SK-N-SH (cell line): ENCODE results near the gene ELFN2. TPM values are rescaled to one million over a fixed set of nuclear protein-coding genes. Genes with fewer than 3 reads are reported as not detected.

Experiments used
- CTCF ChIA-PET: fragments of 300-600, 350-600 bp; formaldehyde crosslinking; extraction: SDS; loops from one replicate; lab custom pipeline; 2021; lab: Yijun Ruan, JAX
- POLR2A ChIA-PET: fragments of 350-600 bp; sonication (Branson Sonifier 250); formaldehyde crosslinking; extraction: SDS; loops from one replicate; lab custom pipeline; 2020; ENCODE audit warnings: antibody characterized with exemption, inconsistent platforms; lab: Yijun Ruan, JAX
- DNase-seq: peaks from one replicate; pipeline ENCODE4 v3.0.0; 2012
- H2AFZ ChIP-seq: fragments of 200-600 bp; sonication (generic); 2 replicates; pipeline ENCODE4 v1.8.1; 2016; ENCODE audit warnings: antibody characterized with exemption, mild to moderate bottlenecking, low read depth
- H3F3A ChIP-seq: fragments of 200-600 bp; sonication (generic); replicated peaks from 2 replicates; pipeline ENCODE3; 2016; ENCODE audit warnings: antibody characterized with exemption, mild to moderate bottlenecking; ENCODE audit not compliant: insufficient read depth
- H3K27ac ChIP-seq, 2 experiments: fragments of 200-500 bp in 1 of 2; fragments of 200-600 bp in 1 of 2; sonication (Bioruptor generic) in 1 of 2; sonication (generic), shearing (Covaris generic) in 1 of 2; 2 replicates each; pipeline versions ENCODE4 v1.5.1 to v1.6.1; 2014 to 2016; ENCODE audit warnings: low read depth in 2 of 2, inconsistent platforms in 1 of 2, low read length in 1 of 2, mild to moderate bottlenecking in 1 of 2, mixed read lengths in 1 of 2
- H3K27me3 ChIP-seq: fragments of 200-600 bp; sonication (generic), shearing (Covaris generic); 2 replicates; pipeline ENCODE4 v1.6.1; 2016; ENCODE audit warnings: mixed run types; ENCODE audit not compliant: insufficient read depth
- H3K36me3 ChIP-seq, 2 experiments: fragments of 200-500 bp in 1 of 2; fragments of 200-600 bp in 1 of 2; sonication (Bioruptor generic) in 1 of 2; sonication (generic) in 1 of 2; replicated peaks in 1 of 2; 2 replicates each; pipeline versions ENCODE3 to v1.5.1; 2014 to 2016; ENCODE audit warnings: low read length in 1 of 2, mild to moderate bottlenecking in 1 of 2; ENCODE audit not compliant: insufficient read depth in 2 of 2, control insufficient read depth in 1 of 2
- H3K4me1 ChIP-seq, 2 experiments: fragments of 200-500 bp in 1 of 2; fragments of 200-600 bp in 1 of 2; sonication (Bioruptor generic) in 1 of 2; sonication (generic), shearing (Covaris generic) in 1 of 2; 2 replicates each; pipeline versions ENCODE4 v1.5.1 to v1.6.1; 2014 to 2016; ENCODE audit warnings: low read depth in 1 of 2, low read length in 1 of 2, mixed run types in 1 of 2; ENCODE audit not compliant: insufficient read depth in 2 of 2, control insufficient read depth in 1 of 2
- H3K4me2 ChIP-seq: fragments of 200-600 bp; sonication (generic), shearing (Covaris generic); 2 replicates; pipeline ENCODE4 v1.6.1; 2017; ENCODE audit warnings: mixed run types
- H3K4me3 ChIP-seq, 2 experiments: fragments of 200-500 bp in 1 of 2; fragments of 200-600 bp in 1 of 2; sonication (Bioruptor generic) in 1 of 2; sonication (generic), shearing (Covaris generic) in 1 of 2; 2 replicates each; pipeline versions ENCODE4 v1.5.1 to v1.8.1; 2014 to 2016; ENCODE audit warnings: low read depth in 2 of 2, inconsistent platforms in 1 of 2, low read length in 1 of 2, mild to moderate bottlenecking in 1 of 2, mixed read lengths in 1 of 2, moderate library complexity in 1 of 2
- H3K79me2 ChIP-seq: fragments of 200-600 bp; sonication (generic); 2 replicates; pipeline ENCODE4 v1.8.1; 2017; ENCODE audit warnings: mild to moderate bottlenecking; ENCODE audit not compliant: insufficient read depth
- H3K9ac ChIP-seq: fragments of 200-600 bp; sonication (generic); 2 replicates; pipeline ENCODE4 v1.6.1; 2017; ENCODE audit warnings: mixed run types
- H3K9me2 ChIP-seq: fragments of 200-600 bp; sonication (generic); 2 replicates; pipeline ENCODE4 v1.6.1; 2017; ENCODE audit warnings: mixed run types
- H3K9me3 ChIP-seq: fragments of 200-600 bp; sonication (generic); 2 replicates; pipeline ENCODE4 v1.6.1; 2017; ENCODE audit warnings: mixed run types, mild to moderate bottlenecking, moderate library complexity
- H4K20me1 ChIP-seq: fragments of 200-600 bp; sonication (generic); 2 replicates; pipeline ENCODE4 v1.6.1; 2017; ENCODE audit warnings: mild to moderate bottlenecking, mixed run types; ENCODE audit not compliant: insufficient read depth
- CTCF ChIP-seq: fragments of 200-600 bp; sonication (generic); IDR thresholded peaks from 2 replicates; pipeline ENCODE4 v1.6.1; 2017; ENCODE audit warnings: antibody characterized with exemption, mild to moderate bottlenecking, moderate library complexity
- EP300 ChIP-seq, 2 experiments: IDR thresholded peaks; 2 replicates each; pipeline versions ENCODE4 v1.4.0 to v1.6.1; 2012; ENCODE audit warnings: borderline replicate concordance in 1 of 2, low read depth in 1 of 2, low read length in 1 of 2
- EZH2phosphoT487 ChIP-seq: fragments of 200-600 bp; sonication (generic); IDR thresholded peaks from 2 replicates; pipeline ENCODE4 v1.6.1; 2017; ENCODE audit warnings: low read depth, mixed run types, mild to moderate bottlenecking, antibody characterized with exemption, moderate library complexity, borderline replicate concordance
- IRF3 ChIP-seq: fragments of 150-350 bp; IDR thresholded peaks from 2 replicates; pipeline ENCODE4 v1.6.1; 2016; ENCODE audit warnings: mild to moderate bottlenecking, low read depth, low read length
- MAX ChIP-seq: IDR thresholded peaks from 2 replicates; pipeline ENCODE4 v1.4.0; 2012; ENCODE audit warnings: low read depth
- MEF2A ChIP-seq: IDR thresholded peaks from 2 replicates; pipeline ENCODE4 v1.4.0; 2012; ENCODE audit warnings: low read depth, borderline replicate concordance
- MXI1 ChIP-seq: IDR thresholded peaks from 2 replicates; pipeline ENCODE4 v1.6.1; 2012; ENCODE audit warnings: mild to moderate bottlenecking, low read depth, low read length, improper control_type of control experiment
- NFIC ChIP-seq: IDR thresholded peaks from 2 replicates; pipeline ENCODE4 v1.4.0; 2012; ENCODE audit warnings: borderline replicate concordance
- RCOR1 ChIP-seq: fragments of 150-350 bp; IDR thresholded peaks from 2 replicates; pipeline ENCODE4 v1.6.1; 2017; ENCODE audit warnings: antibody characterized with exemption, low read length
- RXRA ChIP-seq: IDR thresholded peaks from 2 replicates; pipeline ENCODE4 v1.4.0; 2012; ENCODE audit warnings: low read depth, mild to moderate bottlenecking, borderline replicate concordance
- USF1 ChIP-seq: IDR thresholded peaks from 2 replicates; pipeline ENCODE4 v1.4.0; 2012; ENCODE audit warnings: low read depth, borderline replicate concordance
- WGBS: methylation state at CpG from one replicate; pipeline ENCODE4 v1.1.6; 2017; ENCODE audit warnings: low lambda C conversion rate; 5-methylcytosine and 5-hydroxymethylcytosine counted together
- polyA plus RNA-seq, 3 experiments: library from polyadenylated mRNA; depleted of rRNA; stranded (reverse); fragments of >200 nt; gene quantifications; 2 replicates each; pipeline ENCODE4 v1.2.3, GENCODE V29; 2012
- TF ChIP-seq, protein P1 (sequence below): IDR thresholded peaks from 2 replicates; pipeline ENCODE4; 2012
- TF ChIP-seq, protein P2 (sequence below): IDR thresholded peaks from 2 replicates; pipeline ENCODE4 v1.6.1; 2012; ENCODE audit warnings: mild to moderate bottlenecking, low read depth, low read length, moderate library complexity

The ELFN2 gene
- 2.4 and 2.8 TPM in 2 replicates for polyA plus RNA-seq (2012; rRNA removed)
- 1.0 and 1.4 TPM in 2 replicates for polyA plus RNA-seq (2012; cell fraction: cytosol; rRNA removed)
- polyA plus RNA-seq (2012; cell fraction: nucleus; rRNA removed) = 10.1 and 10.5 TPM in 2 replicates

DNA sequence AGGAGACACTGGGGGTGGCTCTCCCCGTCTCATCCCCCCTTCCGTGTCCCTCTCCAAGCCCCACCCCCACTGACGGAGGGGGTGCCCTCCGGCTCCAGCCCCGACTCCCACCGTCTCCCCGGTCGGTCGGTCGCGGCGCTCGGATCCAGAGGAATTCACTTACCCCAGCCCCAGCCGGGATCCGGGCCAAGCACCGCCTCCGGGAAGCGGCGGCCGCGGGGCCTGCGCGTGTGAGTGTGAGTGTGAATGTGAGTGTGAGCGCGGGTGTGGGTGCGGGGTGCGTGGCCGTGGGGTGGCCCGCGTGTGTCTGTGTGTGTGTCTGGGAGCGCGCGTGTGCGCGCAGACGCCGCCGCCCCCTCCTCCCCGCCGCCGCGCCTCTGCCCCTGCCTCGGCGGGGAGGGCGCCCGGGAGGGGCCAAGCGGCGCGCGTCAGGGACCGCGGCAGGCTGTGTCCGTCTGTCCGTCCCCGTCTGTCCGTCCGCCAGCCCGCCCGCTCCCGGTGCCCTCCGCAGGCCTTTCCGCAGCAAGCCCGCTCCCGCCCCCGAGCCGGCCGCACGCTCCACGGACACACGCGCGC is at the start of gene ELFN2:
ELFN2 (minus strand) TSS at position 345 of the 576 bp plus-strand sequence. CDS start 51,945 bp downstream, outside the sequence.
- H3K9ac ChIP-seq = peak within 1 kb of the TSS; percentile 46
- H2AFZ ChIP-seq = peak within 1 kb of the TSS; percentile 70; the same call in 1 of the 2 replicates

GRCh38 chr22:37476389-37477329 is 49.4 kb upstream of the ELFN2 start:
- POLR2A ChIA-PET = no interaction called here
- H3K4me1 ChIP-seq = no peaks in the 10 kb centered on the region; a peak in 1 of 4 replicates
- no peak for TF ChIP-seq IRF3
- no peak for TF ChIP-seq MEF2A
- TF ChIP-seq RCOR1 = no peak
- TF ChIP-seq CTCF = no peak
- no peak for TF ChIP-seq EP300 (IDR thresholded peaks at IDR 0.05; ENCODE audit: borderline replicate concordance in 1 of 2, low read depth in 1 of 2, low read length in 1 of 2)
- TF ChIP-seq MXI1 = no peak
- TF ChIP-seq, protein P1, sequence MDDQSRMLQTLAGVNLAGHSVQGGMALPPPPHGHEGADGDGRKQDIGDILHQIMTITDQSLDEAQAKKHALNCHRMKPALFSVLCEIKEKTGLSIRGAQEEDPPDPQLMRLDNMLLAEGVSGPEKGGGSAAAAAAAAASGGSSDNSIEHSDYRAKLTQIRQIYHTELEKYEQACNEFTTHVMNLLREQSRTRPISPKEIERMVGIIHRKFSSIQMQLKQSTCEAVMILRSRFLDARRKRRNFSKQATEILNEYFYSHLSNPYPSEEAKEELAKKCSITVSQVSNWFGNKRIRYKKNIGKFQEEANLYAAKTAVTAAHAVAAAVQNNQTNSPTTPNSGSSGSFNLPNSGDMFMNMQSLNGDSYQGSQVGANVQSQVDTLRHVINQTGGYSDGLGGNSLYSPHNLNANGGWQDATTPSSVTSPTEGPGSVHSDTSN = no peak
- no peak for TF ChIP-seq MAX
- TF ChIP-seq, protein P2, sequence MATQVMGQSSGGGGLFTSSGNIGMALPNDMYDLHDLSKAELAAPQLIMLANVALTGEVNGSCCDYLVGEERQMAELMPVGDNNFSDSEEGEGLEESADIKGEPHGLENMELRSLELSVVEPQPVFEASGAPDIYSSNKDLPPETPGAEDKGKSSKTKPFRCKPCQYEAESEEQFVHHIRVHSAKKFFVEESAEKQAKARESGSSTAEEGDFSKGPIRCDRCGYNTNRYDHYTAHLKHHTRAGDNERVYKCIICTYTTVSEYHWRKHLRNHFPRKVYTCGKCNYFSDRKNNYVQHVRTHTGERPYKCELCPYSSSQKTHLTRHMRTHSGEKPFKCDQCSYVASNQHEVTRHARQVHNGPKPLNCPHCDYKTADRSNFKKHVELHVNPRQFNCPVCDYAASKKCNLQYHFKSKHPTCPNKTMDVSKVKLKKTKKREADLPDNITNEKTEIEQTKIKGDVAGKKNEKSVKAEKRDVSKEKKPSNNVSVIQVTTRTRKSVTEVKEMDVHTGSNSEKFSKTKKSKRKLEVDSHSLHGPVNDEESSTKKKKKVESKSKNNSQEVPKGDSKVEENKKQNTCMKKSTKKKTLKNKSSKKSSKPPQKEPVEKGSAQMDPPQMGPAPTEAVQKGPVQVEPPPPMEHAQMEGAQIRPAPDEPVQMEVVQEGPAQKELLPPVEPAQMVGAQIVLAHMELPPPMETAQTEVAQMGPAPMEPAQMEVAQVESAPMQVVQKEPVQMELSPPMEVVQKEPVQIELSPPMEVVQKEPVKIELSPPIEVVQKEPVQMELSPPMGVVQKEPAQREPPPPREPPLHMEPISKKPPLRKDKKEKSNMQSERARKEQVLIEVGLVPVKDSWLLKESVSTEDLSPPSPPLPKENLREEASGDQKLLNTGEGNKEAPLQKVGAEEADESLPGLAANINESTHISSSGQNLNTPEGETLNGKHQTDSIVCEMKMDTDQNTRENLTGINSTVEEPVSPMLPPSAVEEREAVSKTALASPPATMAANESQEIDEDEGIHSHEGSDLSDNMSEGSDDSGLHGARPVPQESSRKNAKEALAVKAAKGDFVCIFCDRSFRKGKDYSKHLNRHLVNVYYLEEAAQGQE = no peak

More for the DNA sequence above, at the start of gene ELFN2:
- peak; percentile 81 for DNase-seq
- peak within 1 kb of the TSS; percentile 57 to 65 for H3K4me3 ChIP-seq
- ChIA-PET POLR2A (interaction anchor here (0.7 kb wide), 1 partner anchor 358 kb away, joined by 3 read pairs; no protein-coding TSS in a partner anchor), CTCF (interaction anchor here (1.2 to 10.0 kb wide), 10 partner anchors 12 to 140 kb away, joined by 3 to 287 read pairs (median 22); no protein-coding TSS in a partner anchor)
- no peak within 1 kb of the TSS for H3K27ac ChIP-seq
- no peaks in the 10 kb centered on the region for H3K36me3 ChIP-seq
- no peaks in the 10 kb centered on the region; the same call in 1 of the 2 replicates for H3K27me3 ChIP-seq
- H3K9me2 ChIP-seq = no peaks in the 10 kb centered on the region
- WGBS = 2% methylated on average over 22 of the region's 72 CpGs
- TF ChIP-seq RXRA (no peak), USF1 (no peak), EZH2phosphoT487 (no peak), NFIC (peak; percentile 46; the same call in 1 of the 2 replicates), RCOR1 (no peak)
- no peaks in the 10 kb centered on the region for H4K20me1 ChIP-seq
- H3K4me2 ChIP-seq = peak within 1 kb of the TSS; percentile 81
- H3F3A ChIP-seq = peaks cover 15% of the 10 kb centered on the region
- H3K79me2 ChIP-seq = no peaks in the 10 kb centered on the region
- H3K9me3 ChIP-seq = no peaks in the 10 kb centered on the region
- peaks cover 0 to 6% of the 10 kb centered on the region in 2 experiments; a peak in 1 of 4 replicates for H3K4me1 ChIP-seq

More at GRCh38 chr22:37476389-37477329, 49.4 kb upstream of the ELFN2 start:
- Histone ChIP-seq H3K4me2 (no peak overlapping the region), H3K9me2 (no peaks in the 10 kb centered on the region), H3K4me3 (no peak overlapping the region), H3K79me2 (no peaks in the 10 kb centered on the region), H4K20me1 (no peaks in the 10 kb centered on the region), H3K36me3 (no peaks in the 10 kb centered on the region), H3K9ac (no peak overlapping the region), H3K9me3 (no peaks in the 10 kb centered on the region), H2AFZ (no peak overlapping the region), H3F3A (no peaks in the 10 kb centered on the region), H3K27ac (no peak overlapping the region), H3K27me3 (no peaks in the 10 kb centered on the region)
- 62% methylated on average over 13 of the region's 14 CpGs for WGBS
- CTCF ChIA-PET = interaction anchor here (1.0 kb wide), 1 partner anchor 53 kb away, joined by 3 read pairs; no protein-coding TSS in a partner anchor
- no peak for DNase-seq
